WTC11 (cell line): Measurements from ENCODE around the gene FUBP3. TPM values are rescaled to one million over a fixed set of nuclear protein-coding genes. Genes with fewer than 3 reads are reported as not detected.

Experiments used
- ARID4B ChIP-seq: sonication (generic); formaldehyde crosslinking; IDR thresholded peaks from 2 replicates; pipeline ENCODE4 v1.8.0; 2023; ENCODE audit warnings: missing genetic modification reagents, mild to moderate bottlenecking, borderline replicate concordance
- ATF2 ChIP-seq: sonication (generic); formaldehyde crosslinking; IDR thresholded peaks from 2 replicates; pipeline ENCODE4 v1.8.1; 2022; ENCODE audit warnings: low read depth, missing genetic modification reagents, borderline replicate concordance
- ATF3 ChIP-seq: sonication (generic); formaldehyde crosslinking; conservative IDR thresholded peaks from 2 replicates; pipeline ENCODE4 v1.8.1; 2022; ENCODE audit warnings: mild to moderate bottlenecking, missing genetic modification reagents
- E2F1 ChIP-seq: sonication (generic); formaldehyde crosslinking; IDR thresholded peaks from 2 replicates; pipeline ENCODE4 v1.8.0; 2022; ENCODE audit warnings: mild to moderate bottlenecking, missing genetic modification reagents
- FOXJ3 ChIP-seq: sonication (generic); formaldehyde crosslinking; IDR thresholded peaks from 2 replicates; pipeline ENCODE4 v1.9.0; 2021; ENCODE audit warnings: missing genetic modification reagents, mild to moderate bottlenecking, borderline replicate concordance
- FOXK1 ChIP-seq: sonication (generic); formaldehyde crosslinking; IDR thresholded peaks from 2 replicates; pipeline ENCODE4 v1.8.0; 2022; ENCODE audit warnings: mild to moderate bottlenecking, moderate library complexity, missing genetic modification reagents
- FOXP4 ChIP-seq: sonication (generic); formaldehyde crosslinking; IDR thresholded peaks from 2 replicates; pipeline ENCODE4 v1.8.0; 2022; ENCODE audit warnings: mild to moderate bottlenecking, missing genetic modification reagents
- GABPB1 ChIP-seq: sonication (generic); formaldehyde crosslinking; IDR thresholded peaks from 2 replicates; pipeline ENCODE4 v1.8.1; 2023; ENCODE audit warnings: mild to moderate bottlenecking, missing genetic modification reagents
- HMGA2 ChIP-seq: fragments of 250-450 bp; sonication (Bioruptor Pico); IDR thresholded peaks from 2 replicates; pipeline ENCODE4 v1.4.0; 2021; ENCODE audit warnings: mild to moderate bottlenecking, moderate library complexity
- NR1H2 ChIP-seq: sonication (generic); formaldehyde crosslinking; IDR thresholded peaks from 2 replicates; pipeline ENCODE4 v1.9.0; 2021; ENCODE audit warnings: mild to moderate bottlenecking, moderate library complexity, missing genetic modification reagents
- PREB ChIP-seq: sonication (generic); formaldehyde crosslinking; IDR thresholded peaks from 2 replicates; pipeline ENCODE4 v1.8.1; 2022; ENCODE audit warnings: mild to moderate bottlenecking, missing genetic modification reagents, moderate library complexity, borderline replicate concordance
- STAT6 ChIP-seq: sonication (generic); formaldehyde crosslinking; conservative IDR thresholded peaks from 2 replicates; pipeline ENCODE4 v1.8.1; 2023; ENCODE audit warnings: mild to moderate bottlenecking, low read depth, missing genetic modification reagents, moderate library complexity
- TP53 ChIP-seq: sonication (generic); formaldehyde crosslinking; IDR thresholded peaks from 2 replicates; pipeline ENCODE4 v1.8.1; 2023; ENCODE audit warnings: mild to moderate bottlenecking, missing genetic modification reagents
- USF1 ChIP-seq: sonication (generic); formaldehyde crosslinking; IDR thresholded peaks from 2 replicates; pipeline ENCODE4 v1.8.0; 2022; ENCODE audit warnings: mild to moderate bottlenecking, missing genetic modification reagents
- ZNF121 ChIP-seq: sonication (generic); formaldehyde crosslinking; IDR thresholded peaks from 2 replicates; pipeline ENCODE4 v1.8.0; 2023; ENCODE audit warnings: missing genetic modification reagents
- ZNF232 ChIP-seq: sonication (generic); formaldehyde crosslinking; IDR thresholded peaks from 2 replicates; pipeline ENCODE4 v1.8.0; 2022; ENCODE audit warnings: mild to moderate bottlenecking, missing genetic modification reagents
- ZNF281 ChIP-seq: sonication (generic); formaldehyde crosslinking; IDR thresholded peaks from 2 replicates; pipeline ENCODE4 v1.8.0; 2023; ENCODE audit warnings: mild to moderate bottlenecking, missing genetic modification reagents
- ZNF425 ChIP-seq: fragments of 250-450 bp; sonication (Bioruptor Pico); conservative IDR thresholded peaks from 2 replicates; pipeline ENCODE4 v1.9.0; 2021; ENCODE audit warnings: mild to moderate bottlenecking
- total RNA-seq: library from RNA; stranded (reverse); gene quantifications from 3 replicates; pipeline ENCODE4 v1.2.3, GENCODE V29; 2021

Gene FUBP3
- total RNA-seq, 1 experiment from 2014 or later, result 83.0 TPM

GRCh38 chr9:130666393-130667119 is 87.2 kb downstream of the FUBP3 start (continued):
- no peak for TF ChIP-seq ARID4B (CRISPR knock-in tag)
- peak; percentile 31; the same call in 1 of the 2 replicates for TF ChIP-seq FOXK1 (CRISPR knock-in tag)
- TF ChIP-seq HMGA2, result no peak
- TF ChIP-seq USF1 (CRISPR knock-in tag), result peak; percentile 48
- TF ChIP-seq STAT6 (CRISPR knock-in tag), result no peak
- no peak for TF ChIP-seq FOXJ3 (CRISPR knock-in tag)
- TF ChIP-seq E2F1 (CRISPR knock-in tag), result no peak
- TF ChIP-seq FOXP4 (CRISPR knock-in tag), result no peak
- TF ChIP-seq ATF3 (CRISPR knock-in tag), result no peak
- TF ChIP-seq ZNF121 (CRISPR knock-in tag), result no peak
- no peak for TF ChIP-seq GABPB1 (CRISPR knock-in tag)
- no peak for TF ChIP-seq ZNF232 (CRISPR knock-in tag)
- no peak for TF ChIP-seq TP53 (CRISPR knock-in tag)
- TF ChIP-seq ATF2 (CRISPR knock-in tag), result no peak
- no peak for TF ChIP-seq PREB (CRISPR knock-in tag)
- no peak for TF ChIP-seq ZNF425 (CRISPR knock-in tag)
- TF ChIP-seq ZNF281 (CRISPR knock-in tag), result no peak
- TF ChIP-seq NR1H2 (CRISPR knock-in tag), result no peak
